IPS DF 4.7 (cell line): ENCODE measurements around the gene SLC28A3.

Experiments
- DNase-seq: peaks from one replicate; pipeline ENCODE4 v3.0.0-alpha.2; 2013; ENCODE audit warnings: low spot score; ENCODE audit errors: extremely low read depth

Gene SLC28A3

DNA sequence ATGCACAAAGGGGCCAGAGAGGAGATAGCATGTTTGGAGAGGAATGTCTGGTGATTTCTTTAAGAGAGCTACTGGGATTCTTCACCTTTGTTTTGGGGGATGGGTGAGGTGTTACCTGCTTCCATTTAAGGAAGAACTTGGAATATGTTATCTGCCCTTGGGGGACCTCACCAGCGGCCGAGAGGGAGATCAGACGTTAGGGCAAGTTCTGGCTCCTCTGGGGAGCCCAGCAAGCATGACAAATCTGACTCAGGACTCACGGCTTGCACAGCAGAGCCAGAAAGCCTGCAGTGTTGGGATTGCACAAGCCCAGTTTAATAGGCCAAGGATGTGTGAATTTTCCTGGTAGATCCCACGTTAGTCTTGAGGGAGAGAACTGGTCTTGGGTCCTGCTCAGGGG lies 40.3 kb downstream of the SLC28A3 start:
- DNase-seq: no peak

DNA sequence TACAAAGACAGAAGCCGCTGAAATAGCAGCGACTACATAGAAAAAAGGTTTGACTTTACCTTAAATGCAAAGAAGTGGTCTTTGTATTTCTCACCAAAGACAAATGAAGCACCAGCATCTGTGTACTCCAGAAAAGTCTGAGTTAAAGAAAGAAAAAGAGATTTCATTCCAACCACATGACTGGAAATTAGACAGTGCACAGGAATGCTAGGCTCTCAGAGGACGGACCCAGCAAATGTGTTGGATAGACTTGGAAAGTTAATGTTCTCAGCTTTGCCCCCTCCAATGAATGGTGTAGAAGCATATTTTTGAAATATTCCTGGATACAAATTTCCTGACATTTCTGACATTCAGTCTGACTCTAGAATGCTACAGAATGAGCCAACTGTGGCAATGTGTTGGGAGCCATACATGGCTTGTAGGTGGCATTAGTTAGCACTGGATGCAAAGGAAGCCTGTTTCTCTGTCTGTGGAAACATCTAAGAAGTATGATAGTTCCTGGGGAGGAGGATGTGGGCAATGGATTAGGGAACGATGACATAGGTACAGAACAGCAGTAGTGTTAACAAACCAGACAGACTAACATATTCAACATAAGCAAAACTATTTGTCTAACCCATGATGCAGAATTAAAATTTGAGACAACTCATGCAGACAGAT lies 43.3 kb downstream of the SLC28A3 start:
- no peak for DNase-seq

DNA sequence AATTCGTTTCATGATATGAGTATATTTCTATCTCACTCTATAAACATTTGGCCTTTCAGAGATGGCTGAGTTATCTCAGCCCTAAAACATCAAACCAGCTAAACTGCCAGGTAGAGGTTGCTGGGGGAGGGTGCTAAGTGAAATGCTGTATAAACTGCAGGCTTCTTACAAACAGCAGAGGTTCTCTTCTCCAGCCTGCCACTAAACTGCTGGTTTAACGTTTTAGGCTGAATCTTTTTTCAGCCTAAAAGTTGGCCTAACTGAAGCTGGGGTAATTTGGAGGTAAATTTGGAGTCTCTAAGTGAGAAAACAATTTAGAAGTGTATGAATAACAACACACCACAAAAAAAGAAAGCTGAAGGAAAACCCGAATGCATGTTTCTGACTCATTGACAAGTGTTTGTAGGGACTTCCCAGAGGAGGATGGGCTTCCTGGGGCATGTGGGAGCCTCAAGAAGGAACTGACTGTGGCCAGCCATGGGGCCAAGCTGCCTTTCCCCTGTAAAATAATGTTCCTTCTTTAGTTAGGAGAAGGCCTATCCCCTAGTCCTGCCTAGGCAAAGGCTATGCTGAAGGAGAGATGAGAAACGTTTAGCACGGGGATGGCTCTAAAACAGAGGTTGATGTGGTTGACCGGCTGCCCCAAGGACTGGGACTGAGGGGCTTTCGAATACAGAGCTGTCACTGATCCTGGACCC lies 44.3 kb downstream of the SLC28A3 start:
- no peak for DNase-seq

DNA sequence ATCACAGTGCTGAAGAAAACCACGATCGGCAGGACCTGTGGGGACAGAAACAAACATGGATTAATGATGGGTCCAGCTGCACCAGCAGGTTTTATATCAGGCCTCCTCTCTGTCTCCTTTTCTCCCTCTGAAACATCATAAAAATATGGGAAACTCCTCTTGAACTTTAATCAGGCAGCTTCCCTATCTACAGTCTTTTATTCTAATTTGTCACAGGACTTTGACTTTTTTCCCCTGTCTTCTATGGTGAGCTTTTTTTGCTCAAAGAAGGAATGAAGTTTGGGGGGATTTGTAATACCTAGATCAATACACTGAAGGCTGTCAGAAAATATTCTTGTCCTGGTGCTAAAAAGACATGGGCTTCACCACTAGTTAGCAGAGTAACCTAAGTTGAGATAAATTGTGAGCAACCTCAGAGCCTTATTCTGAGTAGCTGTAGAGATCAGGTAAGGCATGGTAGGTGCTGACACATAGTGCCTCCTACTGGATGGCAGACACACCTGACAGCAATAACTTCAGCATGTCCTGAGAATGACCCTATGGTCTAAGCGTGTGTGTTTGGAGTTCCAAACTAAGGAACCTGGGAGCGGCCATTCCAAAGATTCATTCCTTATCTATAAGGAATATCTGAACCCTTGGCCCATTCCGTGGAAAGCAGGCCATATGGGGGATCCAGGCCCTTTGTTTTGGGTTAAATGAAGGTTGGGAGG lies 46.2 kb downstream of the SLC28A3 start:
- no peak for DNase-seq

DNA sequence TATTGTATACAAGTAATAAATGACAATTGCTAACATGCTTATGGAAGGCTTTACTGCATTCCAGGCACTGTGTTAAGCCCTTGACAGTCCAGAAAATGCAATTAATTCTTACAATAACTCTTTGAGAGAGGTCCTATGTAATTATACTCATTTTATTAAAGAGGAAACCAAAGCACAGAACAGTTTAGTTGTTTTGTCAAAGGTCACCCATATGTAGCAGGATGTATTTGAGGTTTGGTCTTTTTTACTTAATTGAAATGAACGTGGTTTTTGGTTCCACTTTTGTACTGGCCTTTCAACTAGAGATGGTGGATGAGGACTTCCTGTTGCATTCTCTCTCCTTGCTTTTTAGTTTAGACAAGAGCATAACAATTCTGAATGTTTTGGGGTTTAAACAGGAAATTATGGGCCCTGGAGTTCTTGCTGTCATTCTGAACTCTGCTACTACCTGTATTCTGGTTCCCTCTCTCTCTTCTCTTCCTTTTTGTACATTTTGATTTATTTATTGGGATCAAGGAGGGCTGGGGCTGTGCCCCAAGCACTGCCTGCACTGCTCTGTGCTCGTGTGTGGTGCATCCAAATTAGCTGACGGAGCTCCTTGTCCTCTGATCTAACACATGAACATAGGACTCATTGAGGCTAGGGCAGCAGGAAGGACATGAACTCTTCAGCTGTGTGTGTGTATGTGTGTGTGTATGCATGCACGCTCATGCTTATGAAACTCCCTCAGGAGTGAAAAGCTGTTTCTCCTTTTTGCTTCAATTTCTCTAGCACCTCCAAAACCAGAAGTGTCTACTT lies 47.4 kb downstream of the SLC28A3 start:
- DNase-seq: no peak

DNA sequence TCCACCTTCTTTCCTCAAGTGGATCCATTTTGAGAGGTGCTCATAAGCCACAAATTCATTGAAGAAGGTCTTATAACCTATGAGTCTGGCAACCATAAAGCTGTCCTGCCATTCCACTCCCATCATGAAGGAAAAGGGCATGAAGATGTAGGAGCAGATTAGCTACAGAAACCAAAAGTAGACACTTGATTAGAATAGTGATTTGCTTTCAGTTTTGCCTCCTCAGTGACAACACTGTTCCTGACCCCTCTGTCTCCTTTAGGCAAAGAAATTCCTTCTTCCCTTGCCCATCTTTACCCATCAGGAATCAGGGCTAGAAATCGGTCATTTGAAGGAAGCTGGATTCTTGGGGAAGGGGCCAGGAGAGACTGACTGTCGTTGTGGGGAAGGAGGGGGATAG lies 55.2 kb downstream of the SLC28A3 start:
- no peak for DNase-seq

DNA sequence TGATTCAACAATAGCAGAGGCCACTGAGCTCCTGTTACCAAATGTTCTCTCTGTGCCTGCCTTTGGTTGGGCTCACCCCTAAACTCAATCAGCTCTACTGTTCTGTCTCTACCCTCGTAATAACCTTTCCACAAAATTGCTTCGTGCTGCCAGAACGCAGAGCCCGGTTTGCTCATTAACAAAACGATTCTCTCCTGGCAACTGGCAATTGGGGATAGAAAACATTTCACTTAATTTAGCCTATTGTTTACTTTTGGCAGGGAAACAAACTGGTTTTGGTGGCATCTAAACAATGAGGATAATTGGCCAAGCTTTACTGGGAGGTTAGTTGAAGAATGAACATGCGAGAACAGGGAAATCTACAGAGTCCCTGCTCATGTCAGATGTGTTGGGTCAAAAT lies 56.6 kb downstream of the SLC28A3 start:
- no peak for DNase-seq

DNA sequence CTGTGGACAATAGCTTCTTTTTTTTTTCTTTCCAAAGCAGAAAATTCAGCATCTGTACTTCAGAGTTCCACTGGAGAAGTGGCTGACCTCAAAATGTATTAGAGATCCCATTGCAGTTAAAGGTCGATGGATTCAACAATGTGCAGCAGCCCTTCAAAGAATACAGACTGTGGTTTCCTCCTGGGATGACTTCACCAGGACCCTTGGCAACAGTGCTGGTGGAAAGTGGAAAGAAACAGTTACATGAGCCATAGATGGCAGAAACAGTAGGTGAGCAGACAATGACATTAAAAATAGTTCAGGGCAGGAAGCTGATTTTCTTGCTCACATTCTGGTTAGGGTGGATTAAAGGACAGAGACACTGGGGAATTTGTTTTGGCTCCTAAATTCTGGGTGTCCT lies 62.4 kb downstream of the SLC28A3 start:
- DNase-seq: no peak

DNA sequence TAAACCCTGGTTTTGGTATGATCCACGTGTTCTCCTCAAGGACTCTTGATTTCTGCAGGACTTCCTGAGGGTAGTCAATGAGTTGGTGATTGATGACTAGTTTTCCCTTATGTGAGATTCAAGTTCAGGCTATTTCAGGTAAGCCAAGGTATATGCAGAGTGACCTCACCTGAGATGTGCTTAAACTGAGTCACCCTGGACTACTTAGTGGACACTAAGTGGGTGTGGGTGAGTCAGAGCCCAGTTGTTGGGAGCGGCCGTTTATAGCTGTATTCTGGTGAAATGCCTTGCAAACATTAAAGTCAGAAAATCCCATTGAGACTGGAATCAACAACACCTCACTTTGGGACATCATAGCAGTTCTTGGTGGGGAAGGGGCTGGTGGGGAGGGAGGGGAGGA lies 62.9 kb downstream of the SLC28A3 start:
- DNase-seq: no peak

DNA sequence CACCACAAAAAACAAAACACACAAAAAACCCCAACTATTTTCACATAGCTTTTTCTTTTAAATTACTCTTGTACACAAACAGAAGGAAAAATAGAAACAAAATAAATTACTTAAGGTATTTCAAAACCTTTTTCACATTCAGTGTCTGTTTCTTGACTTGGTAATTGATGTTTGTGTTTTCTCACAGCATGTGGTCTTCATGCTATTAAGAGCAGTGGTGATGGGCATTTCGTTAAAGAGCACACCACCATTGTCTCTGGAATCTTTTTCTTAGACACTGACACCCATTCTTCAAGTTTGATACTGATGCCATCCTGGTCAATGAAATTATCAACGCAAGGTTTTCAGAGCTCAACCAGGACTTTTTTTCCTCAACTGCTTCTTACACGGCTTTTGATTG lies 63.8 kb downstream of the SLC28A3 start:
- no peak for DNase-seq

DNA sequence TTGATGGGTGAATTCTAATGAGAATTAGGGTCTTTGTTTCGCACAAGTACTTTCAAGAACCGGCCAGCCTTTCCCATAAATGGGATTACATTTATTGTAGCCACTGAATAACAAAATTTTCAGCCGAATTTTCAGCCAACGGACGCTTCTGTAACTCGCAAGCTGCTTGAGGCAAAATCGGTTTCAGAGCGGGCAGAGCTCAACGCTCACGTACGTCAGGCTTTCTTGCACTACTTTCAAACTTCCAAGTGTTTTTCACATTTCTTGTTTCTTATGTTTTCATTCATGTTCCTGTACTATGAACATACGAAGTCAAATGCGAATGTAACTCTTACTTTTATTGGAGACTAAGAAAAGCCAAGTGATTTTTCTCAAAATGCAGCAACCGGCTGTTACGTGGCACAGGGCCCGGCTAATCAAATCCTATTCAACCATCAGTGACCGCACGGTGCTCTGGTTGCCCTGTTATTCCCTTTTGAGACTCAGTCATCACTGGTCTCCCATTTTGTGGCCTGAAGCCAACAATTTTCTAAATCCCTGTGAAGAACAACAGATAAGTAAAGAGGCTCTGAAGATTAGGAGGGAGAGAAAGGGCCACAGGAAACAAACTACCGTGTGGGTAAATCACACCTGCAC lies 68.5 kb downstream of the SLC28A3 start:
- DNase-seq: no peak

DNA sequence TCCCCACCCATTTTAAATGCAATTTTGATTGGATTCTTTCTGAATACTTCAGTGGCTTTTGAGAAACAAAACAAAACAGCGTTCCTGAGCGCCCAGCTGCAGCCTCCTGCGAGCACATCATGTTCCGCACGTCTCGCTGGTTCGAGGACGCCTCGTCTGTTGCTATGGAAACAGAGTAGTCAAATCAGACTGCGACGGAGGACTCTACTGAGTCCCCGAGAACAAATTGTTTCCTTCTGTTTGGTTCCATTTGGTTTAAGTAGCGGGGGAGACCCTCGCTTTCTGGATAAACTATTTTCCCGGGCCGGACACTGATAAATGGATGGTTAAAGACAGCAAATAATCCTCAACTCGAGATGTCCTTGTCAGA lies 69.0 kb downstream of the SLC28A3 start:
- DNase-seq: no peak

DNA sequence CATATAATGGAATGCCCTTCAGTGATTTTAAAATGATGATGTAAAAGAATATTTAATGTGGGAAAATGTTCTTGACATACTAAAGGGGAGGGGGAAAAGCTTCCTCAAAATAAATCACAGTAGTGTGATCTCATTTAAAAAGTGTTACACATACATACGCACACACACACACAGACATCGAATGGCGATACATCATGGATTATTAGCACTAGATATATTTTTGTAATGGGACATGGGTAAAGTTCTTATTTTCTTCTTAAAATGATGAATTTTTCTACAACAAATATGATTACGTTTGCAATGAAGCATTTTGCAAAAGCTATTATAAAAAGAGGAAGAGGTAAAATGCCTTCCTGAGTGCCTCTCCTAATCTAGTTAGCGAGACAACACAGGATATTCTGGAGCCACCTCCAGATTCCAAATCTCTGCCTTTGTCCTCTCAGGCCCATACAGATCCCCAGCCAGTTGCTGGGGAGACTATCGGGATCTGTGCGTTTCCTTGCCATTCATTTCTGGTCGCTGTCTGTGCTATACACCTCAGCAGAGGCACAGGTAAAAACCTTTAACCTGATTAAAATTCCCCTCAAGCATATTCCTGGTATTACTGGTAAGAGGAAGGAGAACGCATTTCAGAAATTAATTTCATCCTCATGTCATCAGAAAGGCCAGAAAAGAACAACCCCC lies 69.6 kb downstream of the SLC28A3 start:
- no peak for DNase-seq

DNA sequence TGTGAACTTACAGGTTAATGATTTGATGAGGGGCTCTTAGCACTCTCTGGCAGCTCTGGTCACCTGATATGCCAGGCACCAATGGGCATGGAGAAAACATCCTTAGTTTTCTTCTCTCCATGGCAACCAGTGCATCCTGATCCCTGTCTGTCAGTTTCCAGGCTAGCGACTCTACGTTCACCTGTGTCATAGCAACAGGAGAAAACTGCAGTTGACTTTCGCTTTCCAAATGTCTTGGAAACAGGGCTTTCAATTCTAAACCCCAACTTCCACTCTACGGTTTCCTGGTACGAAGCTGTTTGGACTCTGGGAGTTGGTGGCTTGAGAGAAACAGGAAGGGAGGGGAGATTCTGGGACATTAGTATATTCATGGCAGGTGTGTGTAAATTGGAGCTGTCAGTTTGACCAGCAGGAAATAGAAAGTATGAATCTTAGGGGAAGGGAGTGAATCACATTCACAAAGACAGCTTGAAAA lies 74.4 kb downstream of the SLC28A3 start:
- DNase-seq: no peak

DNA sequence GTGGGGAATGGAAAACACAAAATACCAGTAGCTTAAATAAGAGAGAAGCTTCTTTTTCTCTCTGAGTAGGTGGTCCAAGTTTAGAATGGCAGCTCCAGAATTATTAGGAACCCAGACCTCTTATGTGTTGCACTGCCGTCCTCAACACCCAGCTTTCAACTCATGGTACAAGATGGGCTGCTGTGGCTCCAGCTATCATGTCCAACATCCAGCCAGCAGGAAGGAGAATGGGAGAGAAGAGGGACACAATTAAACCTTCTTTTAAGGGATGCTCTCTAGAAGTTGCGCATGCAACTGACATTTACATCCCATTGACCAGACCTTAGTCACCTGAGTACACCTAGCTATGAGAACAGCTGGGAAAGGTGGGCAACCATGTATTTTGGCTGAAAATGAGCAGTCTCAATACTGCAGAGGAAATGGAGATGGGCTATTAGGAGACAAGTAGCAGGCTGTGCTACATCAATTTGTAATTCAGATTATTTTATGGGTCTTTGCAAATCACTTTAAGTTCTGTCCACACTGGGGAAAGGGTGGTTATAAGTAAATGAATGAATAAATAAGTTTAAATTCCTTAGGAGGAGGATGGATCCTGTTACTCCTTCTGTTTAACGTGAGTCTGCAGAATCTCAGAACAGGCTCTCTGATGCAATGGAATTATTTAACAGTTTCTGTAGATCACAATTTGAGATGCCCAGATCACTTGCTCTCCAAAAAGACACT lies 76.1 kb downstream of the SLC28A3 start:
- no peak for DNase-seq

DNA sequence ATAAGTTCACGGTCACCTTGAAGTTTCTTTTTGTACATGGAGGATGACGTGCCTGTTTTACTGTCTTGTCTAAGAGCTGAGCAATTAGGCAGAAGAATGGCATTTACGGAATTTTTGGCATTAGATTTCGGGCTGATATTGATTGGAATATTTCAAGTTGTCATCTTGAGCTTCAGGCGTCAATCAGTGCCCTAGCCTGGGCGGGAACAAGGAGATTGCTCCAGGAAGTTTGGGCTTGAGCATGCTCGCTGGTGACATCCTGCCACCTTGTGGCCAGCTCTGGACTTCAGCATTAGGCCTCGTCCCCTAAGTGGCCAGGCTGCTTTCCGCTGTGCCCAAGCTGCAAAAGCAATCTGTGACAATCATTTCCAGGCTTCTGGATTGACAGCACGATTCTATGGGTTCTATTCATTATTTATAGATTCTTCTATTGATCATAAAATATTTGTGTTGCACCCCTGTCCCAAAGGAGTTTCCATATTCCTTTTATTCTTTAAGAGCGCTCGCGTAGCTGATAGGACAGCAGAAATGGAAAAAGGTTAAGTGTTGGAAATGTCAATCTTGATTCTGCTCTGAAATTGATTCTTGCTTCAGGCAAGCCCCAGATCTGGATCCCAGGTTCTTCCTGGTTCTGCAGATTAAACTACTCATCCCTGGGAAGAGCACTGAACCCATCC lies 79.3 kb downstream of the SLC28A3 start:
- DNase-seq: peak; percentile 66

DNA sequence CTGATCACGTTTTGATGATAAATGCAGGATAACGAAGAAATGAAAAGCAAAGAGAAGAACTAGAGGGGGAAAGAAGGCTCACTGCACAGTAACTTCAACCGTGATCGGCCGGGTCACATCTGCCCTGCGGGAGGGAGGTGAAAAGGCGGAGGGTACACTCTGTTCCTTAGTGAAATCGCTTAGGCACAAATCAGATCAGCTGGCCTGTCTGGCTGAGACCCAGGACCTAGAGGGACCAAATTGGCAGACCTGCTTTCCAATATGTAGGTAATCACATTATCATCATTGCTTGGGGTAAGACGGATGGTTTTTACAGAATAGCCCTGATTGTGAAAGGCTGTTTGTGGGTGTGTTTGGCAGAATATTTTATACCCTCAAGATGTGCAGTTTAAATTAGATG lies 82.2 kb downstream of the SLC28A3 start:
- DNase-seq: no peak

DNA sequence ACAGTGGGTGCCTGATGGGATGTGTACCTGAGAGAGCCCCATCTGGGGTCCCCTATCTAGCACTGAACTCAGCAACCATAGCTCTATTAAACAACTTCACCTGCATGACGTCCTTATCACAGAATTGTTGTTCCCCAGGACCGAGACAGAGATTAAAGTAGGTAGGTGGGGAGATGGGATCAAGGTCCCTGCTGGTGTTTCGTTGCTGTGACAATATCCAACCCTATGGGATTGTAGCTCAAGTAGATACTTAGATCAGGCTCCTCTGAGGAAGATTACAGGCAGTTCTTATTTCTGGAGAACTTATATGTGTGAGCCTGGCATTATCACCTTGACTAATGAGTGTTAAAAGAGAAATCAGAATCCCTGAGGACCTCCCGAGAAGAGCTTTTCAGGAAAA lies 84.9 kb downstream of the SLC28A3 start:
- DNase-seq: no peak

DNA sequence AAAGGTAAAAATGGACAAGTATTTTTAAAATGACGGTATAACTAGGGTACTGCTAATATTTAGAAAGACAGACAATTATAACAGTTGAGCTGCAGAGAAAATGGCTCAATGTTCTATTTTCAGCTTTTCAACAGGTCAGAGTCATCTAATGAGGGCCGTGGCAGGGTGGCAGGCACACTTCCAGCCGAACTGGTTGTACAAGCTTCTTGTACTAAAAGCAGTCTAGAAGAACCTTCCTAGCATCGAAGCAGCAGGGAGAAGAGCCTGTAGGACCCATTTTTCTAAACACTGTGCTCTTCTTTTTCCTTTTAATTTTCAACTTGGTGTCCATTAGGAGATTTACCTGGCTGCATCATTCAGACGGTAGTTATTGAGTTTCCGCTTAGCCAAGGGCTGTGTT lies 85.6 kb downstream of the SLC28A3 start:
- no peak for DNase-seq

DNA sequence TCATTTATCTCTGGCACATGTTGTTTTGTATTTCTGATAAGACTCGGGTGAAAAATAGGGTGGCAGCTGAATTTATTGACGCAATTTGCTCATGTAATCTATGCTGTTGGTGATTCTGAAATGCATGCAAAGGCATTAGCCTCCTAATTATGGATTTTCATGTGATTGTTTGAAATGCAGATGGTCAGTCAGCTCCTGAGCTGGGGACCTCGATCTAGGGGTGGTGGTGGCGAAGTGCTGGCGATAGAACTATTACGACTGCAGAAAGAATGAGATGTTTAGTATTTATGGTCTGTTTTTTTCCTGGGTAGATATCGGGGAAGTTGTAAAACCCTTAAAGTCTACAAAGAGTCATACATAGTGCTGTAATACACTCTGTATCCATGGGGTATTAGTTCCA lies 88.6 kb downstream of the SLC28A3 start:
- DNase-seq: no peak
